WTC11 (cell line): Measurements from ENCODE around the gene TDRD15.

ENCODE experiments used
- FOXJ3 ChIP-seq: sonication (generic); formaldehyde crosslinking; IDR thresholded peaks from 2 replicates; pipeline ENCODE4 v1.9.0; 2021; ENCODE audit warnings: missing genetic modification reagents, mild to moderate bottlenecking, borderline replicate concordance
- SP1 ChIP-seq: sonication (generic); formaldehyde crosslinking; conservative IDR thresholded peaks from 2 replicates; pipeline ENCODE4 v1.8.1; 2022; ENCODE audit warnings: missing genetic modification reagents

- TF ChIP-seq FOXJ3 (CRISPR knock-in tag) (no peak), SP1 (CRISPR knock-in tag) (no peak)
These were observed 39.4 kb downstream of the TDRD15 start for GRCh38 chr2:21163213-21163612.
